Measurements from ENCODE around the gene PSMD1.
A peak's percentile ranks its signal among the peaks of the same experiment; 100 is the strongest.
"Not testable (repeated sequence)": the region's sequence is repeated elsewhere in the genome, so short reads cannot be mapped to it uniquely, and the experiment has no call there.

The PSMD1 gene

GRCh38 chr2:231100321-231100720 is 43.7 kb downstream of the PSMD1 start:
- H3K27ac ChIP-seq (ENCODE audit: low read length); H3K27me3 ChIP-seq (ENCODE audit: low read depth, low read length); H3K4me1 ChIP-seq (ENCODE audit: control insufficient read depth in 1 of 2, insufficient read depth in 2 of 2, low read length in 2 of 2): not testable (repeated sequence)
- Histone ChIP-seq H3K4me3 (ENCODE audit: low read depth in 1 of 2, low read length in 2 of 2) (peak overlapping the region in 1 of 2 donors; percentile 8), H3K36me3 (ENCODE audit: control insufficient read depth in 1 of 2, insufficient read depth in 2 of 2, low read length in 2 of 2) (peaks cover 0 to 50% of the 10 kb centered on the region in 2 donors), H3K9me3 (ENCODE audit: control insufficient read depth in 1 of 2, low read length in 2 of 2) (peaks cover 5 to 12% of the 10 kb centered on the region in 2 donors)

- Histone ChIP-seq H3K4me3 (ENCODE audit: low read depth in 1 of 2, low read length in 2 of 2) (no peak overlapping the region), H3K27me3 (ENCODE audit: low read depth, low read length) (no peaks in the 10 kb centered on the region), H3K36me3 (ENCODE audit: control insufficient read depth in 1 of 2, insufficient read depth in 2 of 2, low read length in 2 of 2) (peaks cover 0 to 44% of the 10 kb centered on the region in 2 donors), H3K4me1 (ENCODE audit: control insufficient read depth in 1 of 2, insufficient read depth in 2 of 2, low read length in 2 of 2) (peaks cover 0 to 8% of the 10 kb centered on the region in 2 donors), H3K9me3 (ENCODE audit: control insufficient read depth in 1 of 2, low read length in 2 of 2) (peaks cover 5 to 12% of the 10 kb centered on the region in 2 donors), H3K27ac (ENCODE audit: low read length) (no peak overlapping the region)
Observed at GRCh38 chr2:231100990-231101389, 44.3 kb downstream of the PSMD1 start.

GRCh38 chr2:231102772-231103171 is 46.1 kb downstream of the PSMD1 start:
- Histone ChIP-seq H3K27ac (ENCODE audit: low read length) (peak overlapping the region; percentile 19), H3K36me3 (ENCODE audit: control insufficient read depth in 1 of 2, insufficient read depth in 2 of 2, low read length in 2 of 2) (peaks cover 0 to 37% of the 10 kb centered on the region in 2 donors), H3K9me3 (ENCODE audit: control insufficient read depth in 1 of 2, low read length in 2 of 2) (peaks cover 5 to 12% of the 10 kb centered on the region in 2 donors), H3K4me3 (ENCODE audit: low read depth in 1 of 2, low read length in 2 of 2) (no peak overlapping the region), H3K4me1 (ENCODE audit: control insufficient read depth in 1 of 2, insufficient read depth in 2 of 2, low read length in 2 of 2) (peaks cover 0 to 12% of the 10 kb centered on the region in 2 donors), H3K27me3 (ENCODE audit: low read depth, low read length) (no peaks in the 10 kb centered on the region)

GRCh38 chr2:231104115-231104713 is 47.5 kb downstream of the PSMD1 start:
- peak overlapping the region; percentile 19 for H3K27ac ChIP-seq (ENCODE audit: low read length)
- H3K27me3 ChIP-seq (ENCODE audit: low read depth, low read length) = no peaks in the 10 kb centered on the region
- no peak overlapping the region for H3K4me3 ChIP-seq (ENCODE audit: low read depth in 1 of 2, low read length in 2 of 2)
- H3K36me3 ChIP-seq (ENCODE audit: control insufficient read depth in 1 of 2, insufficient read depth in 2 of 2, low read length in 2 of 2) = peaks cover 9 to 32% of the 10 kb centered on the region in 2 donors
- peaks cover 2 to 11% of the 10 kb centered on the region in 2 donors for H3K9me3 ChIP-seq (ENCODE audit: control insufficient read depth in 1 of 2, low read length in 2 of 2)
- H3K4me1 ChIP-seq (ENCODE audit: control insufficient read depth in 1 of 2, insufficient read depth in 2 of 2, low read length in 2 of 2) = peaks cover 0 to 12% of the 10 kb centered on the region in 2 donors

- Histone ChIP-seq H3K36me3 (ENCODE audit: control insufficient read depth in 1 of 2, insufficient read depth in 2 of 2, low read length in 2 of 2) (peaks cover 13 to 20% of the 10 kb centered on the region in 2 donors), H3K4me1 (ENCODE audit: control insufficient read depth in 1 of 2, insufficient read depth in 2 of 2, low read length in 2 of 2) (peaks cover 14 to 16% of the 10 kb centered on the region in 2 donors), H3K27ac (ENCODE audit: low read length) (no peak overlapping the region), H3K27me3 (ENCODE audit: low read depth, low read length) (no peaks in the 10 kb centered on the region), H3K9me3 (ENCODE audit: control insufficient read depth in 1 of 2, low read length in 2 of 2) (no peaks in the 10 kb centered on the region), H3K4me3 (ENCODE audit: low read depth in 1 of 2, low read length in 2 of 2) (no peak overlapping the region)
Observed at GRCh38 chr2:231110551-231110950, 53.9 kb downstream of the PSMD1 start.

- H3K27me3 ChIP-seq (ENCODE audit: low read depth, low read length) = no peaks in the 10 kb centered on the region
- H3K4me1 ChIP-seq (ENCODE audit: control insufficient read depth in 1 of 2, insufficient read depth in 2 of 2, low read length in 2 of 2) = peaks cover 14 to 16% of the 10 kb centered on the region in 2 donors
- no peaks in the 10 kb centered on the region for H3K9me3 ChIP-seq (ENCODE audit: control insufficient read depth in 1 of 2, low read length in 2 of 2)
- H3K36me3 ChIP-seq (ENCODE audit: control insufficient read depth in 1 of 2, insufficient read depth in 2 of 2, low read length in 2 of 2) = peaks cover 13 to 20% of the 10 kb centered on the region in 2 donors
- H3K27ac ChIP-seq (ENCODE audit: low read length) = peak overlapping the region; percentile 3
- H3K4me3 ChIP-seq (ENCODE audit: low read depth in 1 of 2, low read length in 2 of 2) = no peak overlapping the region
Observed at GRCh38 chr2:231111987-231112386, 55.3 kb downstream of the PSMD1 start.

- peaks cover 11 to 16% of the 10 kb centered on the region in 2 donors for H3K4me1 ChIP-seq (ENCODE audit: control insufficient read depth in 1 of 2, insufficient read depth in 2 of 2, low read length in 2 of 2)
- no peaks in the 10 kb centered on the region for H3K9me3 ChIP-seq (ENCODE audit: control insufficient read depth in 1 of 2, low read length in 2 of 2)
- no peak overlapping the region for H3K27ac ChIP-seq (ENCODE audit: low read length)
- H3K4me3 ChIP-seq (ENCODE audit: low read depth in 1 of 2, low read length in 2 of 2) = no peak overlapping the region
- H3K27me3 ChIP-seq (ENCODE audit: low read depth, low read length) = no peaks in the 10 kb centered on the region
- H3K36me3 ChIP-seq (ENCODE audit: control insufficient read depth in 1 of 2, insufficient read depth in 2 of 2, low read length in 2 of 2) = peaks cover 13 to 18% of the 10 kb centered on the region in 2 donors
Observed at GRCh38 chr2:231113489-231113888, 56.8 kb downstream of the PSMD1 start.

GRCh38 chr2:231115651-231116050 is 59.0 kb downstream of the PSMD1 start:
- H3K9me3 ChIP-seq (ENCODE audit: control insufficient read depth in 1 of 2, low read length in 2 of 2) = no peaks in the 10 kb centered on the region
- no peak overlapping the region for H3K4me3 ChIP-seq (ENCODE audit: low read depth in 1 of 2, low read length in 2 of 2)
- no peaks in the 10 kb centered on the region for H3K27me3 ChIP-seq (ENCODE audit: low read depth, low read length)
- peaks cover 9 to 14% of the 10 kb centered on the region in 2 donors for H3K4me1 ChIP-seq (ENCODE audit: control insufficient read depth in 1 of 2, insufficient read depth in 2 of 2, low read length in 2 of 2)
- peaks cover 5% of the 10 kb centered on the region in 2 donors for H3K36me3 ChIP-seq (ENCODE audit: control insufficient read depth in 1 of 2, insufficient read depth in 2 of 2, low read length in 2 of 2)
- H3K27ac ChIP-seq (ENCODE audit: low read length) = peak overlapping the region; percentile 28

- Histone ChIP-seq H3K36me3 (ENCODE audit: control insufficient read depth in 1 of 2, insufficient read depth in 2 of 2, low read length in 2 of 2) (peaks cover 5% of the 10 kb centered on the region in 2 donors), H3K27me3 (ENCODE audit: low read depth, low read length) (no peaks in the 10 kb centered on the region), H3K4me1 (ENCODE audit: control insufficient read depth in 1 of 2, insufficient read depth in 2 of 2, low read length in 2 of 2) (peaks cover 0 to 4% of the 10 kb centered on the region in 2 donors), H3K9me3 (ENCODE audit: control insufficient read depth in 1 of 2, low read length in 2 of 2) (no peaks in the 10 kb centered on the region), H3K27ac (ENCODE audit: low read length) (peak overlapping the region; percentile 52), H3K4me3 (ENCODE audit: low read depth in 1 of 2, low read length in 2 of 2) (peak overlapping the region in 1 of 2 donors; percentile 33)
Observed at GRCh38 chr2:231117148-231117547, 60.5 kb downstream of the PSMD1 start.

GRCh38 chr2:231117922-231118613 is 61.4 kb downstream of the PSMD1 start:
- Histone ChIP-seq H3K4me3 (ENCODE audit: low read depth in 1 of 2, low read length in 2 of 2) (peak overlapping the region in 1 of 2 donors; percentile 43), H3K27ac (ENCODE audit: low read length) (peak overlapping the region; percentile 52), H3K36me3 (ENCODE audit: control insufficient read depth in 1 of 2, insufficient read depth in 2 of 2, low read length in 2 of 2) (peaks cover 5% of the 10 kb centered on the region in 2 donors)

GRCh38 chr2:231118614-231118942 is 61.9 kb downstream of the PSMD1 start:
- peak overlapping the region in 1 of 2 donors; percentile 43 for H3K4me3 ChIP-seq (ENCODE audit: low read depth in 1 of 2, low read length in 2 of 2)
- no peaks in the 10 kb centered on the region for H3K27me3 ChIP-seq (ENCODE audit: low read depth, low read length)
- H3K27ac ChIP-seq (ENCODE audit: low read length) = peak overlapping the region; percentile 52
- no peaks in the 10 kb centered on the region for H3K9me3 ChIP-seq (ENCODE audit: control insufficient read depth in 1 of 2, low read length in 2 of 2)
- H3K4me1 ChIP-seq (ENCODE audit: control insufficient read depth in 1 of 2, insufficient read depth in 2 of 2, low read length in 2 of 2) = no peaks in the 10 kb centered on the region
- H3K36me3 ChIP-seq (ENCODE audit: control insufficient read depth in 1 of 2, insufficient read depth in 2 of 2, low read length in 2 of 2) = peaks cover 1 to 2% of the 10 kb centered on the region in 2 donors

More at GRCh38 chr2:231117922-231118613, 61.4 kb downstream of the PSMD1 start:
- H3K4me1 ChIP-seq (ENCODE audit: control insufficient read depth in 1 of 2, insufficient read depth in 2 of 2, low read length in 2 of 2) = no peaks in the 10 kb centered on the region
- no peaks in the 10 kb centered on the region for H3K27me3 ChIP-seq (ENCODE audit: low read depth, low read length)
- H3K9me3 ChIP-seq (ENCODE audit: control insufficient read depth in 1 of 2, low read length in 2 of 2) = no peaks in the 10 kb centered on the region

Measured in muscle layer of duodenum (tissue), 2 donors.